ENCODE results near the gene ZNF175. TPM values are rescaled to one million over a fixed set of nuclear protein-coding genes. Genes with fewer than 3 reads are reported as not detected.

The ZNF175 gene
- total RNA-seq, 1 donor from 2014 or later, result 8.1 TPM

- Histone ChIP-seq H3K79me2 (ENCODE audit: low read depth) (no peaks in the 10 kb centered on the region), H3K9me3 (ENCODE audit: low read depth) (peaks cover 15% of the 10 kb centered on the region), H4K20me1 (ENCODE audit: low read depth) (no peaks in the 10 kb centered on the region), H3K27ac (no peak overlapping the region), H3K36me3 (peaks cover 30% of the 10 kb centered on the region), H3K9ac (no peak overlapping the region), H3F3A (ENCODE audit: low read depth) (no peaks in the 10 kb centered on the region), H3K4me2 (no peak overlapping the region), H3K4me3 (no peak overlapping the region), H3K4me1 (no peaks in the 10 kb centered on the region), H3K27me3 (no peaks in the 10 kb centered on the region), H2AFZ (replicated peaks) (no peak overlapping the region)
- peaks cover 58% of the 10 kb centered on the region for H3K36me3 Mint-ChIP-seq
- H3K27me3 Mint-ChIP-seq (ENCODE audit: insufficient read depth, low read depth), result no peaks in the 10 kb centered on the region
- H3K27ac Mint-ChIP-seq, result no peak overlapping the region
- H3K4me3 Mint-ChIP-seq, result no peak overlapping the region
- H3K9me3 Mint-ChIP-seq, result peaks cover 22% of the 10 kb centered on the region
- no peaks in the 10 kb centered on the region for H3K4me1 Mint-ChIP-seq
- DNase-seq (ENCODE audit: low spot score), result no peak
- no peak for TF ChIP-seq EZH2 (IDR thresholded peaks at IDR 0.05)
- TF ChIP-seq EZH2phosphoT487 (IDR thresholded peaks at IDR 0.05), result no peak
- TF ChIP-seq, protein P1, sequence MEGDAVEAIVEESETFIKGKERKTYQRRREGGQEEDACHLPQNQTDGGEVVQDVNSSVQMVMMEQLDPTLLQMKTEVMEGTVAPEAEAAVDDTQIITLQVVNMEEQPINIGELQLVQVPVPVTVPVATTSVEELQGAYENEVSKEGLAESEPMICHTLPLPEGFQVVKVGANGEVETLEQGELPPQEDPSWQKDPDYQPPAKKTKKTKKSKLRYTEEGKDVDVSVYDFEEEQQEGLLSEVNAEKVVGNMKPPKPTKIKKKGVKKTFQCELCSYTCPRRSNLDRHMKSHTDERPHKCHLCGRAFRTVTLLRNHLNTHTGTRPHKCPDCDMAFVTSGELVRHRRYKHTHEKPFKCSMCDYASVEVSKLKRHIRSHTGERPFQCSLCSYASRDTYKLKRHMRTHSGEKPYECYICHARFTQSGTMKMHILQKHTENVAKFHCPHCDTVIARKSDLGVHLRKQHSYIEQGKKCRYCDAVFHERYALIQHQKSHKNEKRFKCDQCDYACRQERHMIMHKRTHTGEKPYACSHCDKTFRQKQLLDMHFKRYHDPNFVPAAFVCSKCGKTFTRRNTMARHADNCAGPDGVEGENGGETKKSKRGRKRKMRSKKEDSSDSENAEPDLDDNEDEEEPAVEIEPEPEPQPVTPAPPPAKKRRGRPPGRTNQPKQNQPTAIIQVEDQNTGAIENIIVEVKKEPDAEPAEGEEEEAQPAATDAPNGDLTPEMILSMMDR (IDR thresholded peaks at IDR 0.05), result no peak
Observed at GRCh38 chr19:51587264-51588191, 16.4 kb downstream of the ZNF175 start.

GRCh38 chr19:51589511-51589910 is 18.4 kb downstream of the ZNF175 start:
- no peak overlapping the region for H3K27ac Mint-ChIP-seq

DNA sequence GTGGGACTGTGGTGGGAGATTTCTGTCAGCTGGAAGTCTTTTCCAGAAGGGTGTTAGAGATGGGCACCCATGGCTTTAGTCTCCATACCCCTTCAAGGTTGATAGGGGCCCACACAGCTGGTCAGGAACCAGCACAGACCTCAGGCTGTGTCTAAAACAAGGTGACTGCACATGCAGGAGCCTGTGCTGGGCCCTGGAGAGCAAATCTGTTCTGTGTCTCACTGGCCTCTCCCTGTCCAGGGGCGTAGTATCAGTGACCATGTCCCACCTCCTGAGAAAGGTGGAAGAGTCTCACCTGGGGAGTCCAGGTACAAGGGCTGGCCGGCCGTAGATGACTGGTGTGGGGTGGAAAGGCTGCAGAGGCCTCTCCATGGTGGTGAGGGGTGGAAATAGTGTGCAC is 19.4 kb downstream of the ZNF175 start:
- Histone ChIP-seq H2AFZ (replicated peaks) (no peak overlapping the region), H3K9me3 (ENCODE audit: low read depth) (peaks cover 15% of the 10 kb centered on the region), H3K9ac (no peak overlapping the region), H3K4me1 (no peaks in the 10 kb centered on the region), H3K27ac (no peak overlapping the region), H3K27me3 (no peaks in the 10 kb centered on the region), H3K4me2 (no peak overlapping the region), H3F3A (ENCODE audit: low read depth) (no peaks in the 10 kb centered on the region), H4K20me1 (ENCODE audit: low read depth) (no peaks in the 10 kb centered on the region), H3K36me3 (peaks cover 17% of the 10 kb centered on the region), H3K4me3 (no peak overlapping the region), H3K79me2 (ENCODE audit: low read depth) (no peaks in the 10 kb centered on the region)
- Mint-ChIP-seq H3K4me3 (no peak overlapping the region), H3K27ac (no peak overlapping the region), H3K9me3 (peaks cover 19% of the 10 kb centered on the region), H3K4me1 (peaks cover 14% of the 10 kb centered on the region), H3K36me3 (peaks cover 34% of the 10 kb centered on the region), H3K27me3 (ENCODE audit: insufficient read depth, low read depth) (no peaks in the 10 kb centered on the region)
- no peak for DNase-seq (ENCODE audit: low spot score)
- no peak for TF ChIP-seq EZH2phosphoT487 (IDR thresholded peaks at IDR 0.05)
- TF ChIP-seq, protein P1 (IDR thresholded peaks at IDR 0.05), result no peak
- TF ChIP-seq EZH2 (IDR thresholded peaks at IDR 0.05), result no peak

More at GRCh38 chr19:51589511-51589910, 18.4 kb downstream of the ZNF175 start:
- Histone ChIP-seq H2AFZ (replicated peaks) (no peak overlapping the region), H3K36me3 (peaks cover 17% of the 10 kb centered on the region), H3K9me3 (ENCODE audit: low read depth) (peaks cover 15% of the 10 kb centered on the region), H3K4me3 (no peak overlapping the region), H3K9ac (no peak overlapping the region), H3K4me1 (no peaks in the 10 kb centered on the region), H3K4me2 (no peak overlapping the region), H3F3A (ENCODE audit: low read depth) (no peaks in the 10 kb centered on the region), H3K27ac (no peak overlapping the region), H3K79me2 (ENCODE audit: low read depth) (no peaks in the 10 kb centered on the region), H3K27me3 (no peaks in the 10 kb centered on the region), H4K20me1 (ENCODE audit: low read depth) (no peaks in the 10 kb centered on the region)
- TF ChIP-seq EZH2phosphoT487 (IDR thresholded peaks at IDR 0.05), result no peak
- TF ChIP-seq, protein P1 (IDR thresholded peaks at IDR 0.05), result no peak
- TF ChIP-seq EZH2 (IDR thresholded peaks at IDR 0.05), result no peak
- H3K4me3 Mint-ChIP-seq, result no peak overlapping the region
- H3K9me3 Mint-ChIP-seq, result peaks cover 22% of the 10 kb centered on the region
- peaks cover 40% of the 10 kb centered on the region for H3K36me3 Mint-ChIP-seq
- peaks cover 10% of the 10 kb centered on the region for H3K4me1 Mint-ChIP-seq
- no peaks in the 10 kb centered on the region for H3K27me3 Mint-ChIP-seq (ENCODE audit: insufficient read depth, low read depth)
- no peak for DNase-seq (ENCODE audit: low spot score)
